GM12878 (cell line): ENCODE measurements around the gene IGF1R. TPM values are rescaled to one million over a fixed set of nuclear protein-coding genes. Genes with fewer than 3 reads are reported as not detected.

Source experiments
- ATAC-seq: fragments of 200-7000 bp; cut with Tn5 transposase; 3 replicates; pipeline ENCODE4 v1.9.1; 2020; ENCODE audit warnings: mild to moderate bottlenecking, moderate library complexity
- BruUV-seq: library from RNA; stranded (reverse); fragments of 400-500 nt; replicated peaks from 2 replicates; lab custom pipeline; 2021; lab: Mats Ljungman, UMichigan
- CTCF ChIA-PET: fragments of 300-600 bp; sonication (Branson Sonifier 250); formaldehyde crosslinking; extraction: SDS; loops from one replicate; lab custom pipeline; 2021; ENCODE audit warnings: inconsistent platforms; lab: Yijun Ruan, JAX
- POLR2A ChIA-PET: fragments of 350-600 bp; formaldehyde crosslinking; extraction: SDS; loops from one replicate; lab custom pipeline; 2021; ENCODE audit warnings: inconsistent platforms; lab: Charles Lee
- RAD21 ChIA-PET: fragments of 300-600 bp; sonication (Branson Sonifier 250); formaldehyde crosslinking; loops from one replicate; lab custom pipeline; 2023; ENCODE audit warnings: antibody characterized with exemption; ENCODE audit not compliant: unreplicated experiment; lab: Charles Lee
- SMC1A ChIA-PET: fragments of 300-600 bp; sonication (Branson Sonifier 250); formaldehyde crosslinking; loops from one replicate; lab custom pipeline; 2023; ENCODE audit not compliant: unreplicated experiment, uncharacterized antibody; lab: Charles Lee
- DNase-seq: peaks from one replicate; pipeline ENCODE4 v3.0.0-alpha.2; 2011; ENCODE audit warnings: low read depth, low spot score
- FAIRE-seq: peaks from 3 replicates; lab custom pipeline; 2011; peaks lifted over from hg19 to GRCh38; lab: Jason Lieb, UNC
- H2AFZ ChIP-seq: 2 replicates; pipeline ENCODE4 v1.6.0; 2011; ENCODE audit warnings: low read depth, low read length, control low read depth; ENCODE audit not compliant: control insufficient read depth
- H3K27ac ChIP-seq: 2 replicates; pipeline ENCODE4 v1.5.1; 2011; ENCODE audit warnings: control low read depth; ENCODE audit not compliant: control insufficient read depth, insufficient read depth
- H3K27me3 ChIP-seq, 2 experiments: replicated peaks in 1 of 2; 2 replicates each; pipeline versions ENCODE4 v1.6.0 to v1.6.1; 2011; ENCODE audit warnings: low read length in 1 of 2; ENCODE audit not compliant: control insufficient read depth in 2 of 2, insufficient read depth in 2 of 2
- H3K36me3 ChIP-seq, 2 experiments: 2 replicates each; pipeline ENCODE4 v1.5.1; 2011; ENCODE audit warnings: low read length in 1 of 2; ENCODE audit not compliant: control insufficient read depth in 2 of 2, insufficient read depth in 2 of 2
- H3K4me1 ChIP-seq: 2 replicates; pipeline ENCODE4 v1.6.1; 2011; ENCODE audit warnings: mild to moderate bottlenecking, low read length, moderate library complexity, mixed read lengths; ENCODE audit not compliant: control insufficient read depth, insufficient read depth
- H3K4me2 ChIP-seq: 2 replicates; pipeline ENCODE4 v1.6.0; 2011; ENCODE audit warnings: control low read depth; ENCODE audit not compliant: control insufficient read depth, insufficient read depth
- H3K4me3 ChIP-seq: fragments of 200-600 bp; sonication (generic); 2 replicates; pipeline ENCODE4 v1.5.1; 2016
- H3K79me2 ChIP-seq: 2 replicates; pipeline ENCODE4 v1.6.0; 2011; ENCODE audit warnings: low read length; ENCODE audit not compliant: control insufficient read depth, insufficient read depth
- H3K9ac ChIP-seq: 2 replicates; pipeline ENCODE4 v1.8.0; 2011; ENCODE audit warnings: low read length, control low read depth, mixed read lengths; ENCODE audit not compliant: control insufficient read depth, insufficient read depth
- H3K9me3 ChIP-seq: replicated peaks from 3 replicates; pipeline ENCODE4 v1.5.1; 2011; ENCODE audit warnings: mild to moderate bottlenecking, low read length; ENCODE audit not compliant: control insufficient read depth, insufficient read depth
- H4K20me1 ChIP-seq: 2 replicates; pipeline ENCODE4 v1.6.0; 2011; ENCODE audit not compliant: control insufficient read depth, insufficient read depth
- BRCA1 ChIP-seq: IDR thresholded peaks from 2 replicates; pipeline ENCODE4 v1.6.1; 2011; ENCODE audit warnings: low read depth, low read length, improper control_type of control experiment
- CBFB ChIP-seq: IDR thresholded peaks from 2 replicates; pipeline ENCODE4 v1.6.1; 2016; ENCODE audit warnings: antibody characterized with exemption, low read depth
- CBX3 ChIP-seq: fragments of 200-600 bp; sonication (generic); IDR thresholded peaks from 2 replicates; pipeline ENCODE4 v1.6.1; 2016; ENCODE audit warnings: low read depth, borderline replicate concordance
- MEF2A ChIP-seq: IDR thresholded peaks from 2 replicates; pipeline ENCODE4 v1.6.1; 2011; ENCODE audit warnings: low read depth, mild to moderate bottlenecking, low read length, moderate library complexity; ENCODE audit not compliant: insufficient read depth
- NBN ChIP-seq: fragments of 450-650 bp; IDR thresholded peaks from 2 replicates; pipeline ENCODE4 v1.6.1; 2016
- NFYA ChIP-seq: IDR thresholded peaks from 2 replicates; pipeline ENCODE4 v1.6.1; 2011; ENCODE audit warnings: low read depth, mild to moderate bottlenecking, low read length, improper control_type of control experiment, borderline replicate concordance
- PAX5 ChIP-seq: IDR thresholded peaks from 2 replicates; pipeline ENCODE4 v1.6.1; 2011; ENCODE audit warnings: low read depth, low read length, borderline replicate concordance
- RBBP5 ChIP-seq: fragments of 200-600 bp; sonication (generic); conservative IDR thresholded peaks from 2 replicates; pipeline ENCODE4 v1.6.1; 2016
- RELA ChIP-seq: fragments of 450-650 bp; IDR thresholded peaks from 2 replicates; pipeline ENCODE4 v1.8.0; 2014; ENCODE audit warnings: borderline replicate concordance; ENCODE audit not compliant: partially characterized antibody
- SKIL ChIP-seq: fragments of 450-650 bp; IDR thresholded peaks from 2 replicates; pipeline ENCODE4 v1.6.1; 2017; ENCODE audit warnings: mild to moderate bottlenecking, low read depth, inconsistent platforms; ENCODE audit not compliant: poor library complexity, severe bottlenecking
- SP1 ChIP-seq: IDR thresholded peaks from one replicate; pipeline ENCODE4 v1.6.1; 2011; ENCODE audit warnings: low read depth, low read length
- SRF ChIP-seq, 2 experiments: IDR thresholded peaks; 2 replicates each; pipeline ENCODE4 v1.6.1; 2011; ENCODE audit warnings: low read depth in 2 of 2, low read length in 2 of 2, mild to moderate bottlenecking in 1 of 2, moderate library complexity in 1 of 2
- SUPT20H ChIP-seq: IDR thresholded peaks from 2 replicates; pipeline ENCODE4 v1.6.1; 2011; ENCODE audit warnings: low read depth, mild to moderate bottlenecking, low read length, moderate library complexity, borderline replicate concordance; ENCODE audit not compliant: control insufficient read depth
- ZNF24 ChIP-seq: fragments of 450-650 bp; IDR thresholded peaks from 2 replicates; pipeline ENCODE4 v1.6.1; 2017; ENCODE audit warnings: antibody characterized with exemption, mild to moderate bottlenecking
- ZNF592 ChIP-seq: fragments of 450-650 bp; IDR thresholded peaks from 2 replicates; pipeline ENCODE4 v1.6.1; 2017; ENCODE audit warnings: mild to moderate bottlenecking, moderate library complexity
- WGBS: methylation state at CpG from one replicate; pipeline ENCODE4 v1.1.6; 2016; ENCODE audit warnings: low lambda C conversion rate; ENCODE audit not compliant: insufficient replicate concordance, insufficient coverage; ENCODE audit errors: missing lambda C conversion rate; 5-methylcytosine and 5-hydroxymethylcytosine counted together
- in situ Hi-C: fragments of 300-500 bp; cut with MboI; formaldehyde crosslinking; loops from 9 replicates; pipeline ENCODE4 v1.14.3; 2018; ENCODE audit warnings: mixed read lengths
- intact Hi-C: fragments of 100-400 bp; cut with micrococcal nuclease; formaldehyde crosslinking; loops from one replicate; pipeline ENCODE4 v1.14.2; 2022; ENCODE audit not compliant: unreplicated experiment
- polyA plus RNA-seq, 11 experiments: library from polyadenylated mRNA; depleted of rRNA in 4 of 11; unstranded in 6 of 11; stranded (reverse) in 5 of 11; fragments of >200 nt; fragmentation: Nextera tagmentation in 4 of 11; fragmentation: Illumina TruSeq in 1 of 11; extraction: Ambion mirVana in 4 of 11; extraction: Trizol in 1 of 11; gene quantifications; 1 replicate in 1 of 11; 2 replicates in 10 of 11; pipeline versions ENCODE4 v1.2.1 to v1.2.3, GENCODE V29; 2011 to 2016; ENCODE audit warnings: inconsistent platforms in 2 of 11, missing spikeins in 2 of 11, low read depth in 1 of 11
- total RNA-seq, 4 experiments: library from RNA; depleted of rRNA in 3 of 4; stranded (reverse); fragments of >200 nt in 3 of 4; fragmentation: Illumina TruSeq in 1 of 4; extraction: Trizol in 1 of 4; gene quantifications; 2 replicates each; pipeline versions ENCODE4 v1.2.1 to v1.2.3, GENCODE V29; 2013 to 2021

IGF1R gene
- total and polyA plus RNA-seq, 10 of the 15 experiments (the other 5 are each of a cell fraction or from before 2014, with no cell fraction given), result 0.03 to 2.7 (median 0.66) TPM

- Histone ChIP-seq H3K79me2 (no peaks in the 10 kb centered on the region), H2AFZ (no peak overlapping the region), H3K4me1 (no peaks in the 10 kb centered on the region), H3K27ac (no peak overlapping the region), H3K27me3 (no peaks in the 10 kb centered on the region), H4K20me1 (no peaks in the 10 kb centered on the region), H3K4me3 (no peak overlapping the region), H3K36me3 (no peaks in the 10 kb centered on the region), H3K9me3 (no peaks in the 10 kb centered on the region), H3K9ac (no peak overlapping the region), H3K4me2 (no peak overlapping the region)
- TF ChIP-seq NFYA (no peak), ZNF592 (no peak), BRCA1 (no peak), MEF2A (no peak), SRF (IDR thresholded peaks at IDR 0.05; ENCODE audit: low read depth in 2 of 2, low read length in 2 of 2) (no peak), SP1 (no peak), NBN (no peak), SUPT20H (no peak), RELA (no peak), SKIL (no peak), RBBP5 (no peak), PAX5 (no peak), CBFB (no peak), CBX3 (no peak), ZNF24 (no peak)
- ChIA-PET SMC1A (no interaction called here), RAD21 (no interaction called here), CTCF (interaction anchor here (0.5 to 1.2 kb wide), 2 partner anchors 33 to 178 kb away, joined by 3 read pairs; no protein-coding TSS in a partner anchor), POLR2A (no interaction called here)
- WGBS, result 17% methylated on average over 10 of the region's 10 CpGs
- intact Hi-C loops (no loop called here), in situ Hi-C loops (no loop called here)
- DNase-seq (no peak), FAIRE-seq (no peak), ATAC-seq (no peak)
- no TSS peak for BruUV-seq
These were observed 97.5 kb downstream of the IGF1R start for GRCh38 chr15:98745650-98746374.
